Peyer's patch (tissue), 4 donors: ENCODE results near the gene SLX4IP.

Experiments
- CTCF ChIP-seq, 6 experiments: fragments of 450-650 bp in 4 of 6; fragments of 200-600 bp in 2 of 6; sonication (generic) in 1 of 6; IDR thresholded peaks; one replicate each; pipeline ENCODE4 v1.5.1; 2017 to 2019; ENCODE audit warnings: antibody characterized with exemption in 6 of 6, mild to moderate bottlenecking in 3 of 6, moderate library complexity in 1 of 6
- POLR2A ChIP-seq, 2 donors: fragments of 450-650 bp; IDR thresholded peaks; one replicate each; pipeline ENCODE4 v1.5.1; 2017; ENCODE audit warnings: antibody characterized with exemption in 2 of 2, mild to moderate bottlenecking in 2 of 2, moderate library complexity in 2 of 2

GRCh38 chr20:10415013-10415650 lies 20.0 kb upstream of the SLX4IP start:
- no peak for TF ChIP-seq CTCF (IDR thresholded peaks at IDR 0.05)
- no peak for TF ChIP-seq POLR2A (IDR thresholded peaks at IDR 0.05)
